Activated CD8-positive, alpha-beta memory T cell treated with anti-CD3 and anti-CD28 coated beads, Interleukin-2, amount 10 ng/mL, durations not matched to agents 7 days and 5 days (primary cell): Measurements from ENCODE around the gene UBE2C. TPM values are rescaled to one million over a fixed set of nuclear protein-coding genes. Genes with fewer than 3 reads are reported as not detected.

ENCODE experiments used
- ATAC-seq: fragments of 150-1000 bp; cut with Tn5 transposase; one replicate; pipeline ENCODE4 v1.10.0; 2021; ENCODE audit warnings: moderate library complexity
- CTCF ChIA-PET: fragments of 350-600 bp; sonication (Branson Sonifier 250); formaldehyde crosslinking; loops from one replicate; lab custom pipeline; 2021; ENCODE audit warnings: antibody characterized with exemption; lab: Charles Lee
- DNase-seq: peaks from one replicate; pipeline ENCODE4 v3.0.0-alpha.2; 2020
- H3K27ac Mint-ChIP-seq: one replicate; pipeline ENCODE4 v1.8.0; 2021; ENCODE audit warnings: mild to moderate bottlenecking, mixed read lengths
- H3K27me3 Mint-ChIP-seq: one replicate; pipeline ENCODE4 v1.8.0; 2021; ENCODE audit warnings: mixed read lengths
- H3K36me3 Mint-ChIP-seq: one replicate; pipeline ENCODE4 v1.8.0; 2021; ENCODE audit warnings: mild to moderate bottlenecking, mixed read lengths
- H3K4me1 Mint-ChIP-seq: one replicate; pipeline ENCODE4 v1.8.0; 2021; ENCODE audit warnings: mixed read lengths
- H3K4me3 Mint-ChIP-seq: one replicate; pipeline ENCODE4 v1.8.0; 2021; ENCODE audit warnings: mild to moderate bottlenecking, moderate library complexity, mixed read lengths
- H3K9me3 Mint-ChIP-seq: one replicate; pipeline ENCODE4 v1.8.0; 2022; ENCODE audit warnings: low read depth, mixed read lengths
- total RNA-seq, 2 experiments: library from RNA; stranded (reverse); gene quantifications; one replicate each; pipeline ENCODE4 v1.2.3, GENCODE V29; 2021

The UBE2C gene
- total RNA-seq, 2 experiments from 2014 or later: 206 to 219 TPM

DNA sequence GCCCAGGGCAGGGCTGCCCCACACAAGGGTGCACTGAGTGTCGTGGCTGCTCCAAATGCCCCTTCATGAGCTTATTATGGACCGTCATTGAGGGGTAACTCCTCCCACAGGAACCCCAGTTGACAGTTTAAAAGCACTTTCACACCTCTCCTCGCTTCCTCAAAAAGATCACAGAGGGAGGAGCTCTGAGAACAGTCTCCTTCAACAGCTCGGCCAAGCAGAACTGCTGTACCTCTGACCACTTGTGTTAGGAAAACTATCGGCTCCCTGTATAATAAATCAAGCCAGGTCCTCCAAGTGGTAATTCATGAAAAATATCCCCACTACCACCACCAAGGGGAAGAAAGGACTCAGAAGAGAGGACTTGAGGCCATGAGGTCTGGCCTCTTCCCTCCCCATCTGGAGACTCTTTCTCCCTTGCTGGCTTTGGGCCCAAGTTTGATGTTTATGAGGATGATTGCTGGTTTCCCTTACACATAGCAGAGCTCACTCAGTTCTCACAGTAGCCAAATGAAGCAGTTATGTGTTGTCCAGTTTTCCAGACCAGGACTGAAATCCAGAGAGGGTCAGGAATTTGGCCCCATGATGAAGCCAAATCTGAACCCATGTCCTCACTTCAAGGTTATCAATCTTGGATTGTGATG lies 29.8 kb downstream of the UBE2C start:
- DNase-seq: no peak
- H3K9me3 Mint-ChIP-seq: no peaks in the 10 kb centered on the region
- no peaks in the 10 kb centered on the region for H3K27me3 Mint-ChIP-seq
- H3K4me3 Mint-ChIP-seq: no peak overlapping the region
- H3K4me1 Mint-ChIP-seq: peaks cover 6% of the 10 kb centered on the region
- ATAC-seq: peak; percentile 33
- peak overlapping the region; percentile 38 for H3K27ac Mint-ChIP-seq
- H3K36me3 Mint-ChIP-seq: peaks cover 5% of the 10 kb centered on the region
- CTCF ChIA-PET: interaction anchor here (1.0 to 1.5 kb wide), 2 partner anchors 16 to 19 kb away, joined by 3 to 4 read pairs; no protein-coding TSS in a partner anchor

DNA sequence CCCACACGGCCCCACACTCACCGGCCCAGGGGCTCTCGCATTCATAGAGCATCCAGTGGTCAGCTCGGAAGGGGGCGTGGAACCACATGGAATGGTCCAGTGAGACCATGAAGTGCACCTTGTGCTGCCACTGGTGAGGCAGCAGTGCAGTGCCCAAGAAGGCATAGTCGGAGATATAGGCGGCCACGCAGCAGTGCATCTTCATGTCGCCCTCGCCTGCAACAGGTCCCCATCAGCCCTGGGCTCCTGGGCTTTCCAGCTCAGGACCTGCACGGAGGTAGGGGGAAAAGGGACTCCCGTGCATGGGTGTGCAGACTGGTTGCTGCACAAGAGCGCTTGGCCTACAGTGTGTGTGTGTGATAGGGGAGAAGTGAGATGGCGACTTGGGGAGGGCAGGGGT lies 31.1 kb downstream of the UBE2C start:
- CTCF ChIA-PET: interaction anchor here (1.5 kb wide), 1 partner anchor 17 kb away, joined by 3 read pairs; no protein-coding TSS in a partner anchor
- no peak for DNase-seq

GRCh38 chr20:45845452-45845851 lies 33.0 kb downstream of the UBE2C start:
- DNase-seq (no peak), ATAC-seq (no peak)
- peaks cover 12% of the 10 kb centered on the region for H3K36me3 Mint-ChIP-seq
- H3K27me3 Mint-ChIP-seq: no peaks in the 10 kb centered on the region
- H3K4me1 Mint-ChIP-seq: peaks cover 6% of the 10 kb centered on the region
- CTCF ChIA-PET: no interaction called here
- no peaks in the 10 kb centered on the region for H3K9me3 Mint-ChIP-seq
- H3K4me3 Mint-ChIP-seq: no peak overlapping the region
- H3K27ac Mint-ChIP-seq: no peak overlapping the region

More for the DNA sequence above, 31.1 kb downstream of the UBE2C start:
- Mint-ChIP-seq H3K36me3 (peaks cover 5% of the 10 kb centered on the region), H3K27ac (no peak overlapping the region), H3K4me3 (no peak overlapping the region), H3K4me1 (peaks cover 6% of the 10 kb centered on the region), H3K9me3 (no peaks in the 10 kb centered on the region), H3K27me3 (no peaks in the 10 kb centered on the region)
- no peak for ATAC-seq

- H3K4me3 Mint-ChIP-seq: no peak overlapping the region
- no peaks in the 10 kb centered on the region for H3K27me3 Mint-ChIP-seq
- H3K27ac Mint-ChIP-seq: no peak overlapping the region
- H3K9me3 Mint-ChIP-seq: no peaks in the 10 kb centered on the region
- CTCF ChIA-PET: interaction anchor here (1.0 kb wide), 1 partner anchor 20 kb away, joined by 3 read pairs; no protein-coding TSS in a partner anchor
- DNase-seq (no peak), ATAC-seq (no peak)
- peaks cover 17% of the 10 kb centered on the region for H3K36me3 Mint-ChIP-seq
- no peaks in the 10 kb centered on the region for H3K4me1 Mint-ChIP-seq
These were observed 36.0 kb downstream of the UBE2C start for GRCh38 chr20:45848421-45848820.

- no peaks in the 10 kb centered on the region for H3K9me3 Mint-ChIP-seq
- CTCF ChIA-PET: interaction anchor here (1.0 kb wide), 1 partner anchor 20 kb away, joined by 3 read pairs; no protein-coding TSS in a partner anchor
- DNase-seq: no peak
- ATAC-seq: no peak
- H3K4me3 Mint-ChIP-seq: no peak overlapping the region
- no peaks in the 10 kb centered on the region for H3K4me1 Mint-ChIP-seq
- H3K36me3 Mint-ChIP-seq: peaks cover 20% of the 10 kb centered on the region
- no peak overlapping the region for H3K27ac Mint-ChIP-seq
- no peaks in the 10 kb centered on the region for H3K27me3 Mint-ChIP-seq
These were observed 36.6 kb downstream of the UBE2C start for GRCh38 chr20:45848969-45849582.

DNA sequence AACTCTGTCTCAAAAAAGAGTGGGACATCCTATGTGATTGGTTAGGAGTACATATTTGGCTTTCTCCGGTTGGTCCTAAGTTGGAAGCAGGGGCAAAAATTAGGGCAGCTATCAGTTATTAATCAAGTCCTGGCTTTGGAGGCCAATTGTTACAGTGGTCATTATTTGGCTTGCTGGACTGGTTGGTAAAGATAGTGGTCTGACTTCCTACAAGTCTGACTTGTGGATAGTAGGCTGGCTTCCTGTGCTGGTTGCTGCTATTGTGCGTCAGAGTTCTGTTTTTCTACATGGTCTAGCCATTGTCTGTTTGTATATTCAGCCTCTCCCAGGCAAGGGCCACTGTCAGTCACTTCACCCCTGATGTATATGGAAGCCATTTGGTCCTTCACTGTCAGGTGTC lies 37.8 kb downstream of the UBE2C start:
- CTCF ChIA-PET: no interaction called here

DNA sequence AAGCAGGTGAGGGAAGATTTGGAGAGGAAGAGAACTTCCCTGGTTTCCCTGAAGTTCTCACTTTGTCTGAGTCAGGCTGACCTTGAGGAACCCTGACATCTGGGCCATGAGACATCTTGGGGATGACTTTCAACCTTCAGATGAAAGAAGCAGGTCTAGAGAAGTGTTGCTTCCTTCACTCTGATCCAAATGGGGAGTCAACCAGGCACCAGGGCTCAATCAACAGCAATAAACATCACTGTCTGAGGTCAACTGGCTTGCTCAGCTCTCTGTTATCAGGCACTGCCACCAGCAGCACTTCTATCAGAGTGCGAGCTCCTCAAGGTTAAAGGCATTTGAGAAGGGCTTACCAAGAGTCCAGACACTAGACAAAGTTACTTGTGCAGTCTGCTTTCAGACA lies 38.5 kb downstream of the UBE2C start:
- H3K36me3 Mint-ChIP-seq: peaks cover 19% of the 10 kb centered on the region
- H3K4me3 Mint-ChIP-seq: no peak overlapping the region
- no peak for ATAC-seq
- DNase-seq: no peak
- no peaks in the 10 kb centered on the region for H3K9me3 Mint-ChIP-seq
- no peak overlapping the region for H3K27ac Mint-ChIP-seq
- CTCF ChIA-PET: interaction anchor here (1.2 to 1.8 kb wide), 3 partner anchors 18 to 119 kb away, joined by 3 to 5 read pairs (median 3); partner anchors contain the start of gene SNX21
- no peaks in the 10 kb centered on the region for H3K27me3 Mint-ChIP-seq
- peaks cover 10% of the 10 kb centered on the region for H3K4me1 Mint-ChIP-seq

More for the DNA sequence above, 37.8 kb downstream of the UBE2C start:
- H3K27me3 Mint-ChIP-seq: no peaks in the 10 kb centered on the region
- no peak for ATAC-seq
- peaks cover 19% of the 10 kb centered on the region for H3K36me3 Mint-ChIP-seq
- peaks cover 6% of the 10 kb centered on the region for H3K4me1 Mint-ChIP-seq
- H3K27ac Mint-ChIP-seq: no peak overlapping the region
- no peak for DNase-seq
- H3K4me3 Mint-ChIP-seq: no peak overlapping the region
- H3K9me3 Mint-ChIP-seq: no peaks in the 10 kb centered on the region

- CTCF ChIA-PET: interaction anchor here (1.0 to 1.8 kb wide), 5 partner anchors 17 to 118 kb away, joined by 3 to 5 read pairs (median 3); partner anchors contain the start of gene SNX21
- no peak overlapping the region for H3K27ac Mint-ChIP-seq
- H3K27me3 Mint-ChIP-seq: no peaks in the 10 kb centered on the region
- ATAC-seq: no peak
- H3K4me1 Mint-ChIP-seq: peaks cover 15% of the 10 kb centered on the region
- DNase-seq: no peak
- H3K4me3 Mint-ChIP-seq: no peak overlapping the region
- H3K36me3 Mint-ChIP-seq: peaks cover 19% of the 10 kb centered on the region
- no peaks in the 10 kb centered on the region for H3K9me3 Mint-ChIP-seq
These were observed 39.1 kb downstream of the UBE2C start for GRCh38 chr20:45851501-45851900.

DNA sequence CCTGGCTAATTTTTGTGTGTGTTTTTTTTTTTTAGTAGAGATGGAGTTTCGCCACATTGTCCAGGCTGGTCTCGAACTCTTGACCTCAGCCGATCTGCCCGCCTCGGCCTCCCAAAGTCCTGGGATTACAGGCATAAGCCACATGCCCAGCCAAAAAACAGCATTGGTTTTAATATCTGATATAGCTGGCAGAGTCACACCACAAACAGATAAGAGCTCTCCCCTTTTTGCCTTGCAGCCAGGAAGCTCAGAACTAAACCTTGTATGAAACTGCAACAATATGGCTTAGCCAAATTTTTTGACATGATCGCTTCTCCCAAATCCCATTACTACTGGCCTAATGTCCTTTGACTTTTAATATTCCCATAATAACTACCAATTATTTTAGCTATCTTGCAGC lies 39.9 kb downstream of the UBE2C start:
- DNase-seq (no peak), ATAC-seq (no peak)
- Mint-ChIP-seq H3K27ac (no peak overlapping the region), H3K4me3 (no peak overlapping the region), H3K36me3 (peaks cover 19% of the 10 kb centered on the region), H3K9me3 (no peaks in the 10 kb centered on the region), H3K4me1 (peaks cover 19% of the 10 kb centered on the region), H3K27me3 (no peaks in the 10 kb centered on the region)
- CTCF ChIA-PET: interaction anchor here (0.8 to 1.8 kb wide), 5 partner anchors 18 to 160 kb away, joined by 3 to 5 read pairs (median 3); partner anchors contain the start of gene SNX21

DNA sequence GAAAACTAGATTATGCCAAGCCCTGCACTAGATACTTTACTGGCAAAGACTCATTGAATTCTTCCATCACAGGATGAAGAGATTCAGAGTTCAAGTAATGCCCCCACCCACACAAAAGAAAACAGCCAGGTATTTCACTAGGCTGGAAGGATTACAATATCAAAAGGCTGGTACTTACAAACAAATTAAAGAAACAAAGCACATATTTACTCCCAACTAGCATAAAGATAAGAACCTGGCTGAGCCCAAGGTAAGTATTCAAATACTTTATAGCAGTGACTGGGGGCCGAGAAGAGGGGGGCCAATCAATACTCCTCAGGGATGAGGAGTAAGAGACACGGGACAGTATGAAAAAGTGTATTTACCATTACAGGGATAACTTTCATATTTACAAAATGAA lies 41.0 kb downstream of the UBE2C start:
- Mint-ChIP-seq H3K4me1 (peaks cover 29% of the 10 kb centered on the region), H3K36me3 (peaks cover 19% of the 10 kb centered on the region), H3K27ac (no peak overlapping the region), H3K9me3 (no peaks in the 10 kb centered on the region), H3K27me3 (no peaks in the 10 kb centered on the region), H3K4me3 (no peak overlapping the region)
- ATAC-seq (no peak), DNase-seq (no peak)
- CTCF ChIA-PET: interaction anchor here (1.5 to 2.7 kb wide), 2 partner anchors 54 to 117 kb away, joined by 3 to 5 read pairs; no protein-coding TSS in a partner anchor

- DNase-seq: peak; percentile 98
- CTCF ChIA-PET: interaction anchor here (0.6 to 1.7 kb wide), 5 partner anchors 17 to 113 kb away, joined by 3 to 11 read pairs (median 8); no protein-coding TSS in a partner anchor
- H3K4me3 Mint-ChIP-seq: peak within 1 kb of the TSS; percentile 96
- H3K27ac Mint-ChIP-seq: peak within 1 kb of the TSS; percentile 99
- H3K9me3 Mint-ChIP-seq: no peaks in the 10 kb centered on the region
- ATAC-seq: peak; percentile 97
- peaks cover 45% of the 10 kb centered on the region for H3K4me1 Mint-ChIP-seq
- no peaks in the 10 kb centered on the region for H3K27me3 Mint-ChIP-seq
- H3K36me3 Mint-ChIP-seq: peaks cover 15% of the 10 kb centered on the region
These were observed 44.9 kb downstream of the UBE2C start, which contains the start of the genes ACOT8 and ZSWIM3 for GRCh38 chr20:45857114-45857881. ACOT8 (minus strand) TSS chr20:45857392; CDS start chr20:45857315, 77 bp downstream. ZSWIM3 (plus strand) TSS chr20:45857614; CDS start chr20:45857826, 212 bp downstream.

GRCh38 chr20:45857882-45858216 lies 45.4 kb downstream of the UBE2C start:
- H3K9me3 Mint-ChIP-seq: no peaks in the 10 kb centered on the region
- peak overlapping the region; percentile 96 for H3K4me3 Mint-ChIP-seq
- H3K27ac Mint-ChIP-seq: peak overlapping the region; percentile 99
- CTCF ChIA-PET: interaction anchor here (1.1 to 1.7 kb wide), 4 partner anchors 15 to 58 kb away, joined by 3 to 8 read pairs (median 3); partner anchors contain the start of gene UBE2C
- DNase-seq (peak; percentile 74), ATAC-seq (peak; percentile 42)
- peaks cover 45% of the 10 kb centered on the region for H3K4me1 Mint-ChIP-seq
- H3K27me3 Mint-ChIP-seq: no peaks in the 10 kb centered on the region
- peaks cover 13% of the 10 kb centered on the region for H3K36me3 Mint-ChIP-seq

- no peak overlapping the region for H3K4me3 Mint-ChIP-seq
- H3K27ac Mint-ChIP-seq: no peak overlapping the region
- ATAC-seq (no peak), DNase-seq (no peak)
- H3K27me3 Mint-ChIP-seq: no peaks in the 10 kb centered on the region
- H3K4me1 Mint-ChIP-seq: peaks cover 42% of the 10 kb centered on the region
- CTCF ChIA-PET: no interaction called here
- H3K36me3 Mint-ChIP-seq: peaks cover 8% of the 10 kb centered on the region
- H3K9me3 Mint-ChIP-seq: no peaks in the 10 kb centered on the region
These were observed 47.5 kb downstream of the UBE2C start for GRCh38 chr20:45859916-45860315.
